ENCODE measurements around the gene EHBP1.

The EHBP1 gene

GRCh38 chr2:62964050-62964449 is 258.5 kb downstream of the EHBP1 start:
- no peak for DNase-seq (ENCODE audit: low read depth)

GRCh38 chr2:62964671-62965070 is 259.2 kb downstream of the EHBP1 start:
- no peak for DNase-seq (ENCODE audit: low read depth)

- DNase-seq (ENCODE audit: low read depth): no peak
Measured at GRCh38 chr2:62966991-62967390, 261.5 kb downstream of the EHBP1 start.

- no peak for DNase-seq (ENCODE audit: low read depth)
Measured at GRCh38 chr2:62968168-62968567, 262.7 kb downstream of the EHBP1 start.

GRCh38 chr2:62968668-62969067 is 263.2 kb downstream of the EHBP1 start:
- DNase-seq (ENCODE audit: low read depth): no peak

- no peak for DNase-seq (ENCODE audit: low read depth)
Measured at GRCh38 chr2:62971936-62972335, 266.4 kb downstream of the EHBP1 start.

GRCh38 chr2:62972601-62973000 is 267.1 kb downstream of the EHBP1 start:
- no peak for DNase-seq (ENCODE audit: low read depth)

- no peak for DNase-seq (ENCODE audit: low read depth)
Measured at GRCh38 chr2:62974999-62975398, 269.5 kb downstream of the EHBP1 start.

GRCh38 chr2:62991605-62992004 is 286.1 kb downstream of the EHBP1 start:
- DNase-seq (ENCODE audit: low read depth): no peak

- DNase-seq (ENCODE audit: low read depth): no peak
Measured at GRCh38 chr2:62992561-62992960, 287.0 kb downstream of the EHBP1 start.

GRCh38 chr2:62994206-62994605 is 288.7 kb downstream of the EHBP1 start:
- no peak for DNase-seq (ENCODE audit: low read depth)

GRCh38 chr2:62996534-62997186 is 291.1 kb downstream of the EHBP1 start:
- no peak for DNase-seq (ENCODE audit: low read depth)

- DNase-seq (ENCODE audit: low read depth): no peak
Measured at GRCh38 chr2:62998949-62999348, 293.4 kb downstream of the EHBP1 start.

GRCh38 chr2:62999905-63000304 is 294.4 kb downstream of the EHBP1 start:
- DNase-seq (ENCODE audit: low read depth): no peak

GRCh38 chr2:63000801-63001200 is 295.3 kb downstream of the EHBP1 start:
- DNase-seq (ENCODE audit: low read depth): no peak

GRCh38 chr2:63001576-63001975 is 296.1 kb downstream of the EHBP1 start:
- no peak for DNase-seq (ENCODE audit: low read depth)

- no peak for DNase-seq (ENCODE audit: low read depth)
Measured at GRCh38 chr2:63003351-63003750, 297.8 kb downstream of the EHBP1 start.

GRCh38 chr2:63007813-63008458 is 302.4 kb downstream of the EHBP1 start:
- DNase-seq (ENCODE audit: low read depth): no peak

GRCh38 chr2:63008838-63009237 is 303.3 kb downstream of the EHBP1 start:
- DNase-seq (ENCODE audit: low read depth): no peak

GRCh38 chr2:63009490-63009889 is 304.0 kb downstream of the EHBP1 start:
- DNase-seq (ENCODE audit: low read depth): no peak

GRCh38 chr2:63012541-63012940 is 307.0 kb downstream of the EHBP1 start:
- DNase-seq (ENCODE audit: low read depth): no peak

GRCh38 chr2:63013438-63013837 is 307.9 kb downstream of the EHBP1 start:
- DNase-seq (ENCODE audit: low read depth): no peak

- DNase-seq (ENCODE audit: low read depth): no peak
Measured at GRCh38 chr2:63015389-63015788, 309.9 kb downstream of the EHBP1 start.

- DNase-seq (ENCODE audit: low read depth): no peak
Measured at GRCh38 chr2:63018439-63018838, 312.9 kb downstream of the EHBP1 start.
